ENCODE results near the gene CD47. TPM values are rescaled to one million over a fixed set of nuclear protein-coding genes. Genes with fewer than 3 reads are reported as not detected.

The CD47 gene
- total RNA-seq, 1 experiment from 2014 or later, result 76.9 TPM

GRCh38 chr3:108018552-108018951 lies 72.3 kb downstream of the CD47 start:
- CTCF ChIA-PET, result interaction anchor here (0.7 kb wide), 1 partner anchor 369 kb away, joined by 3 read pairs; no protein-coding TSS in a partner anchor
- Histone ChIP-seq H3K36me3 (ENCODE audit: low read depth) (no peaks in the 10 kb centered on the region), H2AFZ (no peak overlapping the region), H3K79me2 (ENCODE audit: low read depth) (no peaks in the 10 kb centered on the region), H3K9me2 (ENCODE audit: insufficient read depth) (no peaks in the 10 kb centered on the region), H3F3A (ENCODE audit: insufficient read depth, low read depth) (peaks cover 4% of the 10 kb centered on the region; the same call in 1 of the 2 replicates), H3K4me2 (no peak overlapping the region), H3K4me1 (replicated peaks; ENCODE audit: insufficient read depth) (peaks cover 8% of the 10 kb centered on the region), H4K20me1 (ENCODE audit: insufficient read depth) (no peaks in the 10 kb centered on the region), H3K4me3 (no peak overlapping the region), H3K27ac (no peak overlapping the region), H3K9me3 (ENCODE audit: insufficient read depth, low read depth) (no peaks in the 10 kb centered on the region), H3K27me3 (ENCODE audit: insufficient read depth, low read depth) (no peaks in the 10 kb centered on the region)
- no peak for TF ChIP-seq CTCF (conservative IDR thresholded peaks at IDR 0.05)
- no peak for TF ChIP-seq EZH2 (IDR thresholded peaks at IDR 0.05; ENCODE audit: low read depth)
- POLR2A ChIA-PET (ENCODE audit: unreplicated experiment), result interaction anchor here (0.6 kb wide), 1 partner anchor 32 kb away, joined by 3 read pairs; no protein-coding TSS in a partner anchor
- no peak for DNase-seq
- no TSS peak for BruUV-seq (replicated peaks)
- intact Hi-C loops (cut with micrococcal nuclease; ENCODE audit: unreplicated experiment), result no loop called here

GRCh38 chr3:108017587-108017986 lies 73.2 kb downstream of the CD47 start:
- no peaks in the 10 kb centered on the region for H3K9me2 ChIP-seq (ENCODE audit: insufficient read depth)
- no peaks in the 10 kb centered on the region for H3K27me3 ChIP-seq (ENCODE audit: insufficient read depth, low read depth)
- intact Hi-C loops (cut with micrococcal nuclease; ENCODE audit: unreplicated experiment), result no loop called here
- TF ChIP-seq CTCF (conservative IDR thresholded peaks at IDR 0.05) (no peak), EZH2 (IDR thresholded peaks at IDR 0.05; ENCODE audit: low read depth) (no peak)
- peaks cover 1% of the 10 kb centered on the region; the same call in 1 of the 2 replicates for H3F3A ChIP-seq (ENCODE audit: insufficient read depth, low read depth)
- H3K4me1 ChIP-seq (replicated peaks; ENCODE audit: insufficient read depth), result peaks cover under 1% of the 10 kb centered on the region; the same call in 1 of the 2 replicates
- POLR2A ChIA-PET (ENCODE audit: unreplicated experiment), result interaction anchor here (0.6 kb wide), 1 partner anchor 167 kb away, joined by 3 read pairs; no protein-coding TSS in a partner anchor
- H3K9me3 ChIP-seq (ENCODE audit: insufficient read depth, low read depth), result no peaks in the 10 kb centered on the region
- no peaks in the 10 kb centered on the region for H3K36me3 ChIP-seq (ENCODE audit: low read depth)
- CTCF ChIA-PET, result no interaction called here
- H3K4me2 ChIP-seq, result no peak overlapping the region
- no peaks in the 10 kb centered on the region for H4K20me1 ChIP-seq (ENCODE audit: insufficient read depth)
- no peak for DNase-seq
- no peak overlapping the region for H3K27ac ChIP-seq
- no peak overlapping the region for H3K4me3 ChIP-seq
- no peak overlapping the region for H2AFZ ChIP-seq
- no TSS peak for BruUV-seq (replicated peaks)
- no peaks in the 10 kb centered on the region for H3K79me2 ChIP-seq (ENCODE audit: low read depth)

- Histone ChIP-seq H3K36me3 (ENCODE audit: low read depth) (no peaks in the 10 kb centered on the region), H3K79me2 (ENCODE audit: low read depth) (no peaks in the 10 kb centered on the region), H2AFZ (no peak overlapping the region), H4K20me1 (ENCODE audit: insufficient read depth) (no peaks in the 10 kb centered on the region), H3K9me2 (ENCODE audit: insufficient read depth) (no peaks in the 10 kb centered on the region), H3F3A (ENCODE audit: insufficient read depth, low read depth) (no peaks in the 10 kb centered on the region), H3K27ac (no peak overlapping the region), H3K4me3 (no peak overlapping the region), H3K4me1 (replicated peaks; ENCODE audit: insufficient read depth) (no peaks in the 10 kb centered on the region), H3K4me2 (no peak overlapping the region), H3K27me3 (ENCODE audit: insufficient read depth, low read depth) (no peaks in the 10 kb centered on the region), H3K9me3 (ENCODE audit: insufficient read depth, low read depth) (no peaks in the 10 kb centered on the region)
- CTCF ChIA-PET, result interaction anchor here (0.7 kb wide), 1 partner anchor 166 kb away, joined by 4 read pairs; no protein-coding TSS in a partner anchor
- TF ChIP-seq EZH2 (IDR thresholded peaks at IDR 0.05; ENCODE audit: low read depth) (no peak), CTCF (conservative IDR thresholded peaks at IDR 0.05) (no peak)
- no TSS peak for BruUV-seq (replicated peaks)
- POLR2A ChIA-PET (ENCODE audit: unreplicated experiment), result no interaction called here
- no peak for DNase-seq
- intact Hi-C loops (cut with micrococcal nuclease; ENCODE audit: unreplicated experiment), result no loop called here
These were observed 75.9 kb downstream of the CD47 start for GRCh38 chr3:108014943-108015342.
